Camera-type eye (tissue), 1 donor: Measurements from ENCODE around the gene TGFBR2. TPM values are rescaled to one million over a fixed set of nuclear protein-coding genes. Genes with fewer than 3 reads are reported as not detected.

Experiments
- total RNA-seq: library from RNA; depleted of rRNA; stranded (reverse); fragments of >200 nt; gene quantifications from one replicate; pipeline ENCODE4 v1.2.3, GENCODE V29; 2014

The TGFBR2 gene
- total RNA-seq, result 72.4 TPM

DNA sequence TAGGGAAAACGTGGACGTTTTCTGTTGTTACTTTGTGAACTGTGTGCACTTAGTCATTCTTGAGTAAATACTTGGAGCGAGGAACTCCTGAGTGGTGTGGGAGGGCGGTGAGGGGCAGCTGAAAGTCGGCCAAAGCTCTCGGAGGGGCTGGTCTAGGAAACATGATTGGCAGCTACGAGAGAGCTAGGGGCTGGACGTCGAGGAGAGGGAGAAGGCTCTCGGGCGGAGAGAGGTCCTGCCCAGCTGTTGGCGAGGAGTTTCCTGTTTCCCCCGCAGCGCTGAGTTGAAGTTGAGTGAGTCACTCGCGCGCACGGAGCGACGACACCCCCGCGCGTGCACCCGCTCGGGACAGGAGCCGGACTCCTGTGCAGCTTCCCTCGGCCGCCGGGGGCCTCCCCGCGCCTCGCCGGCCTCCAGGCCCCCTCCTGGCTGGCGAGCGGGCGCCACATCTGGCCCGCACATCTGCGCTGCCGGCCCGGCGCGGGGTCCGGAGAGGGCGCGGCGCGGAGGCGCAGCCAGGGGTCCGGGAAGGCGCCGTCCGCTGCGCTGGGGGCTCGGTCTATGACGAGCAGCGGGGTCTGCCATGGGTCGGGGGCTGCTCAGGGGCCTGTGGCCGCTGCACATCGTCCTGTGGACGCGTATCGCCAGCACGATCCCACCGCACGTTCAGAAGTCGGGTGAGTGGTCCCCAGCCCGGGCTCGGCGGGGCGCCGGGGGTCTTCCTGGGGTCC lies at the start of gene TGFBR2:
TSS of gene TGFBR2 (plus strand) at position 301 of the 731 bp plus-strand sequence. CDS start at position 584, 283 bp downstream.

